KMS-11 (cell line): ENCODE measurements around the gene PRR19.

Experiments
- H2AFZ ChIP-seq: fragments of 200-600 bp; sonication (generic); 2 replicates; pipeline ENCODE4 v1.6.1; 2016; ENCODE audit warnings: antibody characterized with exemption, mixed run types, low read depth
- H3K27ac ChIP-seq: fragments of 200-600 bp; sonication (generic); 2 replicates; pipeline ENCODE4 v1.6.1; 2016; ENCODE audit warnings: mild to moderate bottlenecking, mixed run types
- H3K27me3 ChIP-seq: fragments of 200-600 bp; sonication (generic); 2 replicates; pipeline ENCODE4 v1.6.1; 2017; ENCODE audit warnings: mild to moderate bottlenecking, low read depth, mixed run types, moderate library complexity; ENCODE audit not compliant: insufficient read depth
- H3K36me3 ChIP-seq: fragments of 200-600 bp; sonication (generic); 2 replicates; pipeline ENCODE4 v1.6.1; 2017; ENCODE audit warnings: mild to moderate bottlenecking, mixed run types; ENCODE audit not compliant: insufficient read depth
- H3K4me1 ChIP-seq: fragments of 200-600 bp; sonication (generic); 2 replicates; pipeline ENCODE4 v1.6.1; 2016; ENCODE audit warnings: mild to moderate bottlenecking, low read depth, mixed run types; ENCODE audit not compliant: poor library complexity, severe bottlenecking
- H3K4me2 ChIP-seq: fragments of 200-600 bp; sonication (generic); 2 replicates; pipeline ENCODE4 v1.7.0; 2016; ENCODE audit warnings: mild to moderate bottlenecking, mixed run types
- H3K4me3 ChIP-seq: fragments of 200-600 bp; sonication (generic); IDR thresholded peaks from 2 replicates; pipeline ENCODE4 v1.6.1; 2017; ENCODE audit warnings: low read depth, low read length, mixed read lengths; ENCODE audit not compliant: insufficient read depth
- H3K79me2 ChIP-seq: fragments of 200-600 bp; sonication (generic); 2 replicates; pipeline ENCODE4 v1.6.1; 2016; ENCODE audit warnings: low read depth, mixed run types; ENCODE audit not compliant: insufficient read depth
- H3K9ac ChIP-seq: fragments of 200-600 bp; sonication (generic); 2 replicates; pipeline ENCODE4 v1.6.1; 2016; ENCODE audit warnings: mild to moderate bottlenecking, mixed run types
- H4K20me1 ChIP-seq: fragments of 200-600 bp; sonication (generic); 2 replicates; pipeline ENCODE4 v1.6.1; 2016; ENCODE audit warnings: mild to moderate bottlenecking, mixed run types; ENCODE audit not compliant: insufficient read depth
- TF ChIP-seq, protein P1 (sequence below): fragments of 200-600 bp; sonication (generic); conservative IDR thresholded peaks from 2 replicates; pipeline ENCODE4 v1.6.1; 2017; ENCODE audit warnings: low read depth, mild to moderate bottlenecking, antibody characterized with exemption, low read length, moderate library complexity, mixed read lengths

Gene PRR19

DNA sequence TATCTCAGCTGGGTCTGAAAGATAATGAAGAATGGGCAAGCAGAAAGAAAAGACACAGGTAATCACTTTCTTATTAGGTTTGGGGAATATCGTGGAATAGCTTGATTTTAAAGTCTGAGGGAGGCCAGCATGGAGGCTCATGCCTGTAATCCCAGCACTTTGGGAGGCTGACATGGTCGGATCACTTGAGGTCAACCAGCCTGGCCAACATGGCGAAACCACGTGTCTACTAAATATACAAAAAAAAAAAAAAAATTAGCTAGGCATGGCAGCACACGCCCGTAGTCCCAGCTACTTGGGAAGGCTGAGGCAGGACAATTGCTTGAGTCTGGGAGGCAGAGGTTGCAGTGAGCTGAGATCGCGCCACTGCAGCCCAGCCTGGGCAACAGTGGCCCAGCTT is 1.9 kb downstream of the PRR19 start:
- Histone ChIP-seq H3K27ac (no peak overlapping the region), H3K4me3 (no peak overlapping the region), H3K36me3 (no peaks in the 10 kb centered on the region), H4K20me1 (no peaks in the 10 kb centered on the region), H3K9ac (no peak overlapping the region), H2AFZ (no peak overlapping the region), H3K4me2 (0 out of 2 replicates have a peak overlapping the region, but pooled peaks have one; percentile 83), H3K27me3 (no peaks in the 10 kb centered on the region; the same call in 1 of the 2 replicates), H3K4me1 (peaks cover 13% of the 10 kb centered on the region), H3K79me2 (no peaks in the 10 kb centered on the region)
- TF ChIP-seq, protein P1, sequence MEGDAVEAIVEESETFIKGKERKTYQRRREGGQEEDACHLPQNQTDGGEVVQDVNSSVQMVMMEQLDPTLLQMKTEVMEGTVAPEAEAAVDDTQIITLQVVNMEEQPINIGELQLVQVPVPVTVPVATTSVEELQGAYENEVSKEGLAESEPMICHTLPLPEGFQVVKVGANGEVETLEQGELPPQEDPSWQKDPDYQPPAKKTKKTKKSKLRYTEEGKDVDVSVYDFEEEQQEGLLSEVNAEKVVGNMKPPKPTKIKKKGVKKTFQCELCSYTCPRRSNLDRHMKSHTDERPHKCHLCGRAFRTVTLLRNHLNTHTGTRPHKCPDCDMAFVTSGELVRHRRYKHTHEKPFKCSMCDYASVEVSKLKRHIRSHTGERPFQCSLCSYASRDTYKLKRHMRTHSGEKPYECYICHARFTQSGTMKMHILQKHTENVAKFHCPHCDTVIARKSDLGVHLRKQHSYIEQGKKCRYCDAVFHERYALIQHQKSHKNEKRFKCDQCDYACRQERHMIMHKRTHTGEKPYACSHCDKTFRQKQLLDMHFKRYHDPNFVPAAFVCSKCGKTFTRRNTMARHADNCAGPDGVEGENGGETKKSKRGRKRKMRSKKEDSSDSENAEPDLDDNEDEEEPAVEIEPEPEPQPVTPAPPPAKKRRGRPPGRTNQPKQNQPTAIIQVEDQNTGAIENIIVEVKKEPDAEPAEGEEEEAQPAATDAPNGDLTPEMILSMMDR, result no peak

DNA sequence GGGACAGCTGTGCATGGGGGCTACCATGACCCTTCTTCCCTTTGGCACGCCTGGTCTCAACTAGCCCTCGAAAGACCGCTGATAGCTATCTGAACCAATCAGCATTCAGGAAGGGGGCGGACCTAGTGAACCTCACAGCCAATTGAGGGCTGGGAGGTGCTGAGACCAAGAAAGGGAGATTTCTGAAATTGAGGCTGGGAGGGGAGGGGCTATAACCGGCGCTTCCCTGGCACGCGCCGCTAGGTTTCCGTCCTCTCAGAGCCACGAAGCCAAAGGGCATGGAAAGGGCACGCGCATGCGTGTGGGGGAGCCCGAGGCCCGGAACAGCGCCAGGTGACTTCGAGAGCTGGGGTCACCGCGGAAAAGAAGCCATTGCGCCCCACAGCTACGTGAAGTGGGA is 4.7 kb downstream of the PRR19 start:
- H3K79me2 ChIP-seq, result no peaks in the 10 kb centered on the region
- H3K36me3 ChIP-seq, result no peaks in the 10 kb centered on the region
- H3K4me2 ChIP-seq, result no peak overlapping the region
- H3K27me3 ChIP-seq, result peaks cover 9% of the 10 kb centered on the region; the same call in 1 of the 2 replicates
- no peaks in the 10 kb centered on the region for H4K20me1 ChIP-seq
- TF ChIP-seq, protein P1, result no peak
- no peak overlapping the region for H2AFZ ChIP-seq
- H3K4me3 ChIP-seq, result no peak overlapping the region
- H3K9ac ChIP-seq, result no peak overlapping the region
- H3K27ac ChIP-seq, result no peak overlapping the region
- peaks cover 10% of the 10 kb centered on the region for H3K4me1 ChIP-seq

DNA sequence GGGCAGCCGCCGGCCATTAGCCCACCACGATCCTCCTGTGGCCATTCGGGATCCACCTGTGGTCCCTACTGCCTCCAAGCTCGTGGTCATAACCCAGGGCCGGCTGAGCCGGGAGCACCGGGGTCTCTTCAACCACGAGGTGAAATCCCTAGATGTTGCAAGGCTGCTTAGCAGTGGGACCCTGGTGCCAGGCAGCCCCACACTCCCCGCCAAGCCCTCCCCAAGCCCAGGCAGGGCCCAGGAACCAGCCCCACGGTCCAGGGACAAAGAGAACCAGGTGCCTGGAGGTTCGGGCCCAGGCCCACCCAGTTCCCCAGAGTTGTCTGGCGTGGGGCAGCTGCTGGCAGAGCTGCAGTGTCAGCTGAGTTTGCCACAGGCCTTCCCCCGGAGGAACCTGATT is 7.8 kb downstream of the PRR19 start:
- no peaks in the 10 kb centered on the region for H3K79me2 ChIP-seq
- no peak overlapping the region for H2AFZ ChIP-seq
- no peaks in the 10 kb centered on the region for H4K20me1 ChIP-seq
- no peak overlapping the region for H3K4me2 ChIP-seq
- no peak overlapping the region for H3K4me3 ChIP-seq
- H3K4me1 ChIP-seq, result peaks cover 5% of the 10 kb centered on the region
- TF ChIP-seq, protein P1, result no peak
- H3K27ac ChIP-seq, result no peak overlapping the region
- H3K27me3 ChIP-seq, result peaks cover 38% of the 10 kb centered on the region
- no peaks in the 10 kb centered on the region for H3K36me3 ChIP-seq
- H3K9ac ChIP-seq, result no peak overlapping the region

DNA sequence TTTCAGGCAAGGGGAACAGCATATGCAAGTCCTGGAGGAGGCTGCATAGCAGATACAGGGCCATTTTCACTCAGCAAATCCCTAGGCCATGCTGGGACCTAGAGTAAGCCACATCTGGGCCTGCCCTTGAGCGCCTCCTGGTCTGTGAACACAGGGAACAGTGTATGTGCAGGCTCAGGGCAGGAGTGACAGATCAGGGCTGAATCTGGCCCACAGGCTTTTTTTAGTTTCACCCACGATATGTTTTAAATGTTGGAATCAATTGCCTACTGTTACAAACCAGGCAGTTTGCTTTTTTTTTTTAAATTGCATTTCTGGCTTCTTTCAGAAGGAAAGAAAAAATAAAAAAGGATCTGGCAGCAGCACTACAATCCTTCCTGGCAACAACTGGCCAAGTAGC is 9.7 kb downstream of the PRR19 start:
- peaks cover 54% of the 10 kb centered on the region for H3K27me3 ChIP-seq

More for the DNA sequence above, 9.7 kb downstream of the PRR19 start:
- H3K4me3 ChIP-seq, result no peak overlapping the region
- no peak overlapping the region for H3K4me2 ChIP-seq
- no peaks in the 10 kb centered on the region for H3K36me3 ChIP-seq
- H2AFZ ChIP-seq, result no peak overlapping the region
- no peaks in the 10 kb centered on the region for H4K20me1 ChIP-seq
- no peak overlapping the region for H3K27ac ChIP-seq
- H3K9ac ChIP-seq, result no peak overlapping the region
- TF ChIP-seq, protein P1, result no peak
- peaks cover 5% of the 10 kb centered on the region for H3K4me1 ChIP-seq
- H3K79me2 ChIP-seq, result no peaks in the 10 kb centered on the region
